ENCODE measurements around the gene ZRANB2.

The ZRANB2 gene

GRCh38 chr1:71068325-71069240 is 12.3 kb downstream of the ZRANB2 start:
- DNase-seq = no peak

GRCh38 chr1:71054791-71055190 is 26.0 kb downstream of the ZRANB2 start:
- no peak for DNase-seq

GRCh38 chr1:71054281-71054731 is 26.5 kb downstream of the ZRANB2 start:
- no peak for DNase-seq

GRCh38 chr1:71053758-71054157 is 27.1 kb downstream of the ZRANB2 start:
- no peak for DNase-seq

GRCh38 chr1:71053146-71053545 is 27.7 kb downstream of the ZRANB2 start:
- no peak for DNase-seq

GRCh38 chr1:71049951-71050598 is 30.8 kb downstream of the ZRANB2 start:
- DNase-seq = no peak

- DNase-seq = peak; percentile 39
Observed at GRCh38 chr1:71047635-71048607, 32.9 kb downstream of the ZRANB2 start, which contains the start of gene PTGER3. Gene PTGER3 (minus strand): TSS chr1:71047816. CDS start chr1:71047577, 239 bp downstream.

- no peak for DNase-seq
Observed at GRCh38 chr1:71046891-71047634, 33.8 kb downstream of the ZRANB2 start.

- no peak for DNase-seq
Observed at GRCh38 chr1:71045463-71046028, 35.3 kb downstream of the ZRANB2 start.

- no peak for DNase-seq
Observed at GRCh38 chr1:71044833-71045232, 36.0 kb downstream of the ZRANB2 start.

GRCh38 chr1:71043065-71043464 is 37.8 kb downstream of the ZRANB2 start:
- DNase-seq = no peak

GRCh38 chr1:71041806-71042205 is 39.0 kb downstream of the ZRANB2 start:
- DNase-seq = no peak

GRCh38 chr1:71039661-71040262 is 41.1 kb downstream of the ZRANB2 start:
- no peak for DNase-seq

- no peak for DNase-seq
Observed at GRCh38 chr1:71038942-71039341, 41.9 kb downstream of the ZRANB2 start.

- DNase-seq = no peak
Observed at GRCh38 chr1:71037829-71038620, 42.8 kb downstream of the ZRANB2 start.

- no peak for DNase-seq
Observed at GRCh38 chr1:71037066-71037465, 43.8 kb downstream of the ZRANB2 start.

GRCh38 chr1:71033136-71033535 is 47.7 kb downstream of the ZRANB2 start:
- DNase-seq = no peak

- DNase-seq = no peak
Observed at GRCh38 chr1:71031426-71031825, 49.4 kb downstream of the ZRANB2 start.

- DNase-seq = no peak
Observed at GRCh38 chr1:71030026-71030425, 50.8 kb downstream of the ZRANB2 start.

GRCh38 chr1:71028981-71029380 is 51.9 kb downstream of the ZRANB2 start:
- no peak for DNase-seq
